Ovary (tissue), 9 donors: ENCODE measurements around the gene P2RY2. TPM values are rescaled to one million over a fixed set of nuclear protein-coding genes. Genes with fewer than 3 reads are reported as not detected.

Source experiments
- DNase-seq, 5 donors: peaks; one replicate each; pipeline ENCODE4 v3.0.0-alpha.2; 2019 to 2020
- H3K27ac ChIP-seq, 2 donors: fragments of 200-600 bp; one replicate each; pipeline versions ENCODE4 v1.5.1 to v1.8.0; 2019 to 2022
- H3K27me3 ChIP-seq: fragments of 200-600 bp; one replicate; pipeline ENCODE4 v1.8.0; 2022
- H3K36me3 ChIP-seq: fragments of 200-600 bp; sonication (generic); one replicate; pipeline ENCODE4 v1.5.1; 2019
- H3K4me1 ChIP-seq: one replicate; pipeline ENCODE4 v1.8.1; 2013; ENCODE audit warnings: mild to moderate bottlenecking, moderate library complexity; ENCODE audit not compliant: insufficient read depth
- H3K4me3 ChIP-seq: fragments of 200-600 bp; sonication (generic); one replicate; pipeline ENCODE4 v1.5.1; 2017
- H3K9me3 ChIP-seq, 2 donors: fragments of 200-600 bp in 1 of 2; sonication (generic) in 1 of 2; one replicate each; pipeline versions ENCODE4 v1.5.1 to v1.8.1; 2013 to 2019; ENCODE audit warnings: mild to moderate bottlenecking in 1 of 2, moderate library complexity in 1 of 2
- CTCF ChIP-seq, 3 donors: fragments of 450-650 bp in 2 of 3; fragments of 200-600 bp in 1 of 3; IDR thresholded peaks; one replicate each; pipeline versions ENCODE4 v1.5.1 to v1.8.0; 2016 to 2022; ENCODE audit warnings: antibody characterized with exemption in 3 of 3, mild to moderate bottlenecking in 1 of 3
- EP300 ChIP-seq: sonication (generic); formaldehyde crosslinking; IDR thresholded peaks from one replicate; pipeline ENCODE4 v1.6.1; 2017; ENCODE audit warnings: antibody characterized with exemption
- POLR2A ChIP-seq: fragments of 450-650 bp; IDR thresholded peaks from one replicate; pipeline ENCODE4 v1.6.1; 2017; ENCODE audit warnings: antibody characterized with exemption, mild to moderate bottlenecking, moderate library complexity
- WGBS, 3 donors: extraction: QIAGEN DNeasy Blood & Tissue Kit in 1 of 3; methylation state at CpG; one replicate each; pipeline versions ENCODE4 v1.1.5 to v1.1.7; 2013 to 2017; 5-methylcytosine and 5-hydroxymethylcytosine counted together
- intact Hi-C, 4 donors: fragments of 100-400 bp; cut with DNase I; formaldehyde crosslinking; loops; one replicate each; pipeline versions ENCODE4 v1.11.0 to v1.15.1; 2022 to 2023
- polyA plus RNA-seq, 2 donors: library from polyadenylated mRNA; stranded (reverse); fragments of 200-250 nt in 1 of 2; fragments of 350-450 nt in 1 of 2; fragmentation: Illumina TruSeq in 1 of 2; extraction: RNeasy Lipid Tissue Mini Kit (QIAGEN cat#74804) in 1 of 2; gene quantifications; one replicate each; pipeline ENCODE4 v1.2.3, GENCODE V29; 2013 to 2014
- total RNA-seq, 7 donors: library from RNA; depleted of rRNA in 2 of 7; stranded (reverse); fragments of >200 nt in 2 of 7; fragmentation: NEBNext Ultra II Directional in 3 of 7; extraction: Animal tissue kit (Norgen Biotek cat#: 25700) in 3 of 7; gene quantifications; one replicate each; pipeline versions ENCODE4 v1.1.0 to v1.2.4, GENCODE V29; 2016 to 2023
- donor health status: DM: no; HTN: no; CAD: no; lungs with moderate emphysema.
- donor health status: DM: no; HTN: no; CAD: no.
- donor health status: Bipolar disorder and iron deficiency.
- donor health status: DM: yes; HTN: yes; CAD: no.
- donor health status: DM: no; HTN: no; CAD: no.
- donor health status: DM: yes; HTN: yes; CAD: no.

P2RY2 gene
- total and polyA plus RNA-seq, 9 donors: 0.44 to 1.6 (median 1.0) TPM

GRCh38 chr11:73240190-73240781 lies 22.2 kb downstream of the P2RY2 start:
- Histone ChIP-seq H3K27ac (no peak overlapping the region), H3K4me1 (peaks cover 2% of the 10 kb centered on the region), H3K9me3 (no peaks in the 10 kb centered on the region), H3K27me3 (no peaks in the 10 kb centered on the region), H3K36me3 (no peaks in the 10 kb centered on the region), H3K4me3 (no peak overlapping the region)
- TF ChIP-seq CTCF (IDR thresholded peaks at IDR 0.05): no peak
- TF ChIP-seq EP300: no peak
- no peak for TF ChIP-seq POLR2A
- 61 to 76% (median 65%) methylated on average over 3 to 4 of the region's 4 CpGs for WGBS, 3 donors
- intact Hi-C loops: loop anchor here in 2 of 4 donors (5.0 to 10.0 kb wide), 3 partner anchors 53 to 515 kb away; no protein-coding TSS in a partner anchor
- DNase-seq: peak in 2 of 5 donors; percentile 22 to 31

DNA sequence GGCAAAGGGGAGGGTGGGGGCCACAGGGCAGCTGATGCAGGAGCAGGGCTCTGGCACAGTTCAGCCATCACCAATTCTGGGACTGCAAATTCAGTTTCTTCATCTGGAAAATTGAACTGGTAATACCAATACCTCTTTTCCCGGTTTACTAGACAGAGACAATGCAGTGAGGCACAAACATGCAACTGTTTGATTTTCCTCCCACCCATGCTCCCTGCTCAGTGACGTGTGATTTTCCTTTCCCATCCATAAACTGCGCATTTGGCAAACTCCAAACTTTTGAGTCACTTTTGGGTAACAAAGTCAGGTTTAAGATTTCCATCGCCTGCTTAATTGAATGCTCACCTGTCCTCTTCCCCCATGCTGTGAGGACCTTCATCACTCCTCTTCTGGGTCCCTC lies 23.2 kb downstream of the P2RY2 start:
- 87 to 88% (median 87%) methylated on average over 4 of the region's 4 CpGs for WGBS, 3 donors
- TF ChIP-seq EP300 (no peak), CTCF (IDR thresholded peaks at IDR 0.05) (no peak), POLR2A (no peak)
- Histone ChIP-seq H3K4me3 (no peak overlapping the region), H3K27ac (no peak overlapping the region), H3K27me3 (no peaks in the 10 kb centered on the region), H3K4me1 (peaks cover 2% of the 10 kb centered on the region), H3K36me3 (no peaks in the 10 kb centered on the region), H3K9me3 (no peaks in the 10 kb centered on the region)
- no peak for DNase-seq
- intact Hi-C loops: loop anchor here in 2 of 4 donors (5.0 to 10.0 kb wide), 3 partner anchors 54 to 516 kb away; no protein-coding TSS in a partner anchor

DNA sequence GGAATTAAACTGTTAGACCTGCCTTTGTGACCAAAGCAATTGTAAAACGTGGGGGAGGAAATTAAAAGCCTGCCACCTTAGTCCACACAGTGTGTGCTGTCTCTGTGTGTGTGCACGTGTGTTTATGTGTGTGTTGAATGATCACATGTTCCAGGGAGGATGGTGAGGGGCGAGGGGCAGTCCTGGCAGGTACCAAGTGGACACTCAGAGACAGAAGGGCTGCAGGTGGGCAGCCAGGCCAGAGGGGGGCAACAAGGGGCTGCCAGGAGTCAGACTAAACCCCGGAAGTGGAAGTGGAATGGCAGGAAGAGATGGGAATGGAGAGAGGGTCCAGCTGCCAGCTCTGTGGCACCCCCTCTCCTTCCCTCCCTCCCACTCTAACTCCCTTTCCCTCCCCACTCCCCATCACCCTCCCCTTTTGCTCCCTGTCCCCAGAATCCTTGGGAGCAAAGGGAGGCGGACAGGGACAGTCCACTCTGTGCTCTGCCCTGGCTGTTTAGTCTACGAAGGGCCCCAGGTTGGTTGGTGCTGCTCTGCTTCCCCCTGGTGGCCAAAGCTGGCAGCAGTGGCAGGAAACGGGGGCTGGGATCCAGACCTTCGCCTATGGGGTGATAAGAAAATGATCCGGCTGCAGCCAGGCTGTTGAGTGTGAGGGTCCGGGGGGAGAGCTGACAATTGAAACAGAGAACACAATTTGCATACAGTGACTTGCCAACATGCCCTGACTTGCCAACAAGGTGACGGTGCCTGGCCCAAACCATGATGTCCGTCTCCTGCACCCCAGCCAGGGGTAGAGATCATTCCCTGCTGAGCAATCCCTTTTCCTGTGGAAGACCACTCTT lies 24.4 kb downstream of the P2RY2 start:
- whole genome bisulfite sequencing, 3 donors: 13 to 23% (median 22%) methylated on average over 12 of the region's 12 CpGs

More for the DNA sequence above, 24.4 kb downstream of the P2RY2 start:
- Histone ChIP-seq H3K27ac (no peak overlapping the region), H3K36me3 (no peaks in the 10 kb centered on the region), H3K27me3 (no peaks in the 10 kb centered on the region), H3K4me3 (peak overlapping the region; percentile 11), H3K4me1 (peaks cover 2% of the 10 kb centered on the region), H3K9me3 (no peaks in the 10 kb centered on the region)
- DNase-seq: peak; percentile 73 to 90 (median 78)
- TF ChIP-seq CTCF (IDR thresholded peaks at IDR 0.05) (peak; percentile 64 to 79 (median 73)), EP300 (no peak), POLR2A (no peak)
- intact Hi-C loops: loop anchor here in 2 of 4 donors (5.0 to 10.0 kb wide), 3 partner anchors 55 to 518 kb away; no protein-coding TSS in a partner anchor
